ENCODE measurements around the gene BGN.
A peak's percentile ranks its signal among the peaks of the same experiment; 100 is the strongest.

The BGN gene

GRCh38 chrX:153537080-153537479 is 42.3 kb downstream of the BGN start:
- no peak for DNase-seq

- no peak for DNase-seq
Measured at GRCh38 chrX:153537526-153538295, 42.9 kb downstream of the BGN start.

GRCh38 chrX:153538424-153538823 is 43.6 kb downstream of the BGN start:
- no peak for DNase-seq

GRCh38 chrX:153539171-153539978 is 44.6 kb downstream of the BGN start:
- peak; percentile 47 for DNase-seq

GRCh38 chrX:153539979-153540358 is 45.2 kb downstream of the BGN start:
- no peak for DNase-seq

- no peak for DNase-seq
Measured at GRCh38 chrX:153544727-153545126, 49.9 kb downstream of the BGN start.

GRCh38 chrX:153546386-153546785 is 51.6 kb downstream of the BGN start:
- DNase-seq = no peak

GRCh38 chrX:153547195-153547594 is 52.4 kb downstream of the BGN start:
- DNase-seq = no peak

- DNase-seq = no peak
Measured at GRCh38 chrX:153549231-153549630, 54.5 kb downstream of the BGN start.

- DNase-seq = no peak
Measured at GRCh38 chrX:153549807-153550206, 55.0 kb downstream of the BGN start.

GRCh38 chrX:153551135-153551534 is 56.4 kb downstream of the BGN start:
- DNase-seq = no peak

GRCh38 chrX:153554519-153555167 is 59.9 kb downstream of the BGN start:
- DNase-seq = peak; percentile 52

- DNase-seq = no peak
Measured at GRCh38 chrX:153556767-153557166, 62.0 kb downstream of the BGN start.

- DNase-seq = no peak
Measured at GRCh38 chrX:153557618-153558355, 63.0 kb downstream of the BGN start.

Measured in stimulated activated CD4-positive, alpha-beta T cell treated with anti-CD3 and anti-CD28 coated beads, Interleukin-1b, Interleukin-23, amount 100 ng/mL, for 48 hours (primary cell).